Fibroblast of pulmonary artery (primary cell): ENCODE measurements around the gene SORT1.

ENCODE experiments used
- DNase-seq: peaks from one replicate; pipeline ENCODE4 v3.0.0-alpha.2; 2010; ENCODE audit warnings: low read depth
- H3K4me3 ChIP-seq: replicated peaks from 2 replicates; pipeline ENCODE4 v1.5.1; 2011; ENCODE audit warnings: low read depth, mild to moderate bottlenecking, control low read depth, low read length, moderate library complexity
- TF ChIP-seq, protein P1 (sequence below): IDR thresholded peaks from 2 replicates; pipeline ENCODE4 v1.5.1; 2011; ENCODE audit warnings: mild to moderate bottlenecking, control low read depth, low read length, inconsistent platforms; ENCODE audit errors: missing control alignments

Gene SORT1

DNA sequence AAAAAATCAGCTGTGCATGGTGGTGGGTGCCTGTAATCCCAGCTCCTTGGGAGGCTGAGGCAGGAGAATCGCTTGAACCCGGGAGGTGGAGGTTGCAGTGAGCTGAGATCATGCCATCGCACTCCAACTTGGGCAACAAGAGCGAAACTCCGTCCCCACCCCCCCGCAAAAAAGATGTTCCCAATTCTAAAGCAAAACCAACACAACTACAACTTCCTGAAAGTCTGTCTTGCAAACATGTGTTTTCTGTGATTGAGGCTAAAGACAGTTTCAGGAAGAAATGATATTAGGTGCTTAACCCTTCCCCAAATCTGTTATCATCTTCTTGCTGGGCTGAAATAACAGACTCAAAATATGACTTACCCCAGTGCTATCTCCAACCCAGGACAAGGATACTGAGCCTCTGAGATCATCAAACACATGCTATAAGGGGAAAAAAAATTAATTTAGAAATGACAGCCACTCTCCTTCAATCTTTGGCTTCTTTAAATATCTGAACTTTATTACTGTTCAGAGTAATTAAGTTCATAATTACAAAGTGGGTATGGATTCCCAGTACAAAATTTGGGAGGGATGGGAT, 28.5 kb downstream of the SORT1 start:
- no peak for DNase-seq
- TF ChIP-seq, protein P1, sequence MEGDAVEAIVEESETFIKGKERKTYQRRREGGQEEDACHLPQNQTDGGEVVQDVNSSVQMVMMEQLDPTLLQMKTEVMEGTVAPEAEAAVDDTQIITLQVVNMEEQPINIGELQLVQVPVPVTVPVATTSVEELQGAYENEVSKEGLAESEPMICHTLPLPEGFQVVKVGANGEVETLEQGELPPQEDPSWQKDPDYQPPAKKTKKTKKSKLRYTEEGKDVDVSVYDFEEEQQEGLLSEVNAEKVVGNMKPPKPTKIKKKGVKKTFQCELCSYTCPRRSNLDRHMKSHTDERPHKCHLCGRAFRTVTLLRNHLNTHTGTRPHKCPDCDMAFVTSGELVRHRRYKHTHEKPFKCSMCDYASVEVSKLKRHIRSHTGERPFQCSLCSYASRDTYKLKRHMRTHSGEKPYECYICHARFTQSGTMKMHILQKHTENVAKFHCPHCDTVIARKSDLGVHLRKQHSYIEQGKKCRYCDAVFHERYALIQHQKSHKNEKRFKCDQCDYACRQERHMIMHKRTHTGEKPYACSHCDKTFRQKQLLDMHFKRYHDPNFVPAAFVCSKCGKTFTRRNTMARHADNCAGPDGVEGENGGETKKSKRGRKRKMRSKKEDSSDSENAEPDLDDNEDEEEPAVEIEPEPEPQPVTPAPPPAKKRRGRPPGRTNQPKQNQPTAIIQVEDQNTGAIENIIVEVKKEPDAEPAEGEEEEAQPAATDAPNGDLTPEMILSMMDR, result no peak

DNA sequence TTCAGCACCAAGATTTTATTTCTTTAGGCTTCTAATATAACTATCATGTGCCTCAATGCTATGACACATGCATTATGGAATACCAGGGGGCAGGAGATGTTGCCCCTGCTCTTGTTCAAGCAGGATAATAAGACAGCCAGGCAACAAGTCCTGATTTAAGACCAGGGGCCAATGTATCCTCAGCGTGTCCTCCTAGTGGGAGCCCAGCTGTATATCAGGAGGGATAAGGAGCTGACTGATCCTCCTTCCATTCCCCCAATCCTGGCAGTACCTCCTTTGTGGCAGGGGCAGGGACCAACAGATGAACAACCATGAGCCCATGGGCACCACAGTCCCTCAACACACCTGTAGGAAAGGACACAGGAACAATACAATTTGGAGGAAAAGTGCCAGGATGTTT, 29.3 kb downstream of the SORT1 start:
- no peak overlapping the region for H3K4me3 ChIP-seq
- DNase-seq, result no peak
- TF ChIP-seq, protein P1, result no peak

More for the DNA sequence above, 28.5 kb downstream of the SORT1 start:
- no peak overlapping the region for H3K4me3 ChIP-seq

DNA sequence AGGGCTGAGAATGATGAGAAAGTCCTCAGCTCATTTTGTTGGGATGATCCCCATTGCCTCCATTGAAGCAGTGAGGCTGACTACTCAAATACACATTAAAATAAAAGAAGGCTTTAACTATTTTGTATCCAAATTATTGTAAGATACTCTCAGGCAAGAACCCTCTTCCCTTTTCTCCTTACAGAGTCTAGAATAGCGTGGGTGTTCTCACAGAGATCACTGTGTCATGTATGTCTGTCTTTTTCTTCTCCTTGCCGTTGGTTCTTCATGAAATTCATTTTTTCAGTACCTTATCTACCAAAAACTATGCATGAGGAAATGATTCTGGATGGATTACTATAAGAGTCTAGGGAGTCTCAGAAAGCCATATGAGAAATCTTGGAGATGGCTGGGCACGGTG, 30.1 kb downstream of the SORT1 start:
- TF ChIP-seq, protein P1, result no peak
- no peak for DNase-seq
- H3K4me3 ChIP-seq, result no peak overlapping the region

DNA sequence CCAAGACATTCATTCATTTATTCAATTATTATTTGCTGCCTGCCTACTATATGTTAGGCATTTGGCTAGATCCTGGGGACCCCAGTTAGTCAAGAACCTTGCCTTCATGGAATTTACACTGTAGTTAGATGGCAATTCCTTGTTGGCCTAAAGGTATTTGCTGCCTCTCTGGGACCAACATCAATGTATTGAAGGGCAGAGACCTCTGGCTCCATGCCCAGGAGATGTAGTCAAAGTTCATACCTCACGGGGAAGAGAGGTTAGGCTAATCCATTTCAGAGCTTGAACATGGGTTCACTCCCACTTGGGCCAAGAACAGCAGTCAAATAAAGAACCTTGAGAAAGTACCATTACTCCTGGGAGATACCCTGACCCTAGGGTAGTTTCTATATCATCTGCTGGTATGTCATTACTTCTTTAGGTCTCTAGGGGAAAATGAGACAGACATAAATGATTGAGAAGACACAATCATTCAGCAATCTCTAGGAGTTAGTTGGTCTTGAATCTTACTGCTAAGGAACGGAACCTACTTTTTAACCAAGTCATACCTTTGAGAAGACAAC, 32.0 kb downstream of the SORT1 start:
- TF ChIP-seq, protein P1, result no peak
- H3K4me3 ChIP-seq, result no peak overlapping the region
- no peak for DNase-seq

DNA sequence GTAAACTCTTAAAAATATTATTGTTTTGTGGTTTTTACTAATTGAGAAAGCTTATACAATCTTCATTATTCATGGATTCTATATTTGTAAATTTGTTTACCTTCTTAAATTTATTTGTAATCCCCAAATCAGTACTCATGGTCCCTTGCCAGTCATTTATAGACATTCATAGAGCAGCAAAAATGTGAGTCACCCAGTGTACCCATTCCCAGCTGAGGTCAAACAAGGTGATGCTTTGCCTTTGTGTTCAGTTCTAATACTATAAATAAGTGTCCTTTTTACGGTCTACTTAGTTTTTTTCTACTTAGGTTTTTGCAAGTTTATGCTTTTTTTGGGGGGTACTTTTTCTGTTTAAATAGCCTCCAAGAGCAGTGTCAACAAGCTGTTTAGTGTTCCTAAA, 36.1 kb downstream of the SORT1 start:
- DNase-seq, result peak; percentile 27
- TF ChIP-seq, protein P1, result no peak
- no peak overlapping the region for H3K4me3 ChIP-seq

DNA sequence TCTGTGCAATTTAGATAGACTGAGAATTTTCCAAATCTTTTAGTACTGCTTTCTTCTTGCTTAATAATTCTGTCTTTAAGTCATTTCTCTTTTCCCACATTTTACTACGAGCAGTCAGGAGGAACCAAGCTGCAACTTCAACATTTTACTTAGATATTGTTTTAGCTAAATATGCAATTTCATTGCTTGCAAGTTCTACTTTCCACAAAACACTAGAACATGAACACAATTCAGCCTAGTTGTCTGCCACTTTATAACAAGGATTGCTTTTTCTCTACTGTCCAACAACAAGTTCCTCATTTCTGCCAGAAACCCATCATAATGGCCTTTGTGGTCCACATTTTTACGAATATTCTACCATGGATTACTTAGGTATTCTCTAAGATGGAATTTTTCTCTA, 36.6 kb downstream of the SORT1 start:
- DNase-seq, result no peak
- no peak overlapping the region for H3K4me3 ChIP-seq
- TF ChIP-seq, protein P1, result no peak

DNA sequence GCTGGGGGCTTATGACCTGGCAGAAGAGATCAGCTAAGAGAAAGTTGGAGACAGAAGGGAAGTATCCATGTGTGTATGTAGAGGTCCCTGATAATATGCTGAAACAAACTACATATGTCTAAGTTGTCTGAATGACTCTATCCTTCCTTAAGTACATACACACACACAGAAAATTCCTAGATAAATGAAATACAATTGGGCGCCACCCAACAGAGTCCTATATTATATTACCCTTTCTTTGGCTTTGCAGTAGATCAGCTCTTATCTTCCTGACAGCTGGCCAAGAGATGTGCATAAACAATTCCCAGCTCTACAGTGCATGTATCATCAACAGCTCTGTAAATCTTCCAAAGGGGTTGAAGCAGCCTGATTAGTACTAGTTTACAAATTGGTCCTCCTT, 40.1 kb downstream of the SORT1 start:
- DNase-seq, result peak; percentile 14
- TF ChIP-seq, protein P1, result no peak
- H3K4me3 ChIP-seq, result no peak overlapping the region
